ENCODE measurements around the gene ULK2.
"Not testable (repeated sequence)": the region's sequence is repeated elsewhere in the genome, so short reads cannot be mapped to it uniquely, and the experiment has no call there.

Gene ULK2

DNA sequence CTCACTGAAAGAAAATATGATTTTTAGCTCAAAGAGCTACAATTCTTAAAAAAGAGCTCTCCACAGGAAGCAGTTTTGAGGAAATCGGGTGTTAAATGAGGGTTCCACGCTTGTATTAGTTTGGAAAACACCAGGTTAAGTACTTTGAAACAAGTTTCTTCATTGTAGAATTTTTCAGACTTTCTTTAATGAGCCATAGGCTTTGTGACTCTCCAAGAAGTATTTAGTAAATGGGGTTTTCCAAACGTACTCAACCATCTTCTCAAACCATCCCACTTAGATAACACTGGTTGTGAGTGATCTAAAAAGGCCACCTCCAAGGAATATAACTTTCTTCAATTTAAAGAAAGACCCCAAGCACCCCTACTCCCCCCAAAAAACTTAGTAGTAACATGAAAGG is 2.7 kb downstream of the ULK2 start:
- no peak for DNase-seq (ENCODE audit: low spot score)

DNA sequence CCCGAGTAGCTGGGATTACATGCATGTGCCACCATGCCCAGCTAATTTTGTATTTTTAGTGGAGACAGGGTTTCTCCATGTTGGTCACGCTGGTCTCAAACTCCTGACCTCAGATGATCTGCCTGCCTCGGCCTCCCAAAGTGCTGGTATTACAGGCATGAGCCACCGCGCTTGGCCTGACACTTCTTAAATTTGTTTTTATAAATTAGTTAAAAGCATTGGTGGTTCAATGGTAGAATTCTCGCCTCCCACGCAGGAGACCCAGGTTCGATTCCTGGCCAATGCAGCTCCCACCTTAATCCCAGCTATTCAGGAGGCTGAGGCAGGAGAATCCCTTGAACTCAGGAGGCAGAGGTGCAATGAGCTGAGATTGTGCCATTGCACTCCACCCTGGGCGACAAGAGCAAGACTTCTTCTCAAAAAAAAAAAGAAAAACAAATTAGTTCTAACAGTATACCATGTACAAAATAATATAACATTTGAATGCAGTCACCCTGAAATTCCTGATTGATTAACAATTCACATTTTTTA is 7.0 kb downstream of the ULK2 start:
- DNase-seq (ENCODE audit: low spot score) = not testable (repeated sequence)

DNA sequence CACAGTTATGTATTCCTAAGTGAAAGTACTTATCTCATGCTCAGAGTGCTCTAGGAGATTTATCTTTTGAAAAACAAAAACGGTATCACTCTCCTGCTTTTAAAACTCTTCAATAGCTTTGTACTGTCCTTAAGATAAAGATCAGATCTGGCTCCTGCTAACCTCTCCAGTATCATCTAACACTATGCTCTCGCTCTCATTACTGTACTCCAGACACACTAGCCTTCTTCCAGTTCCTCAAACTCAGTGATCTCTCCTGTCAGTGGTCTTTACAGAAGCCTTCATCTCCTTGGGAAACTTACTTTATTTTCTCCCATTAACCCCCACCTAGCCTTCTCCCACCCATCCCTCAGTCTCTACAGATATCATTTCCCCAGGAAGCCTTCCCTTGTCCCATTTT is 10.1 kb downstream of the ULK2 start:
- DNase-seq (ENCODE audit: low spot score) = no peak

DNA sequence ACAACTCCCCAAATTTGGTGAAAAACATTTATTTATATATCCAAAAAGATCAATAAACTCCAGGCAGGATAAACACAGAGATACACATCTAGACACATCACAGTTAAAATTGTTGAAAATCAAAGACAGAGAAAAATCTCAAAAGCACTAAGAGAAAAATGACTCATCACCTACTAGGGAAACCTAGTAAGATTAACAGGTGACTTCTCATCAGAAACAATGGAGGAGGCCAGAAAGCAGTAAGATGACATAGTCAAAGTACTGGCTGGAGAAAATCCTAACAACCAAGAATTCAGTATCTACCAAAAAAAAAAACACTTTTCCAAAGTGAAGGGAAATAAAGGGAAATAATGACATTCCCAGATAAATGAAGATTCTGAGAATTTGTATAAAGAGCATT is 33.8 kb downstream of the ULK2 start:
- no peak for DNase-seq (ENCODE audit: low spot score)

DNA sequence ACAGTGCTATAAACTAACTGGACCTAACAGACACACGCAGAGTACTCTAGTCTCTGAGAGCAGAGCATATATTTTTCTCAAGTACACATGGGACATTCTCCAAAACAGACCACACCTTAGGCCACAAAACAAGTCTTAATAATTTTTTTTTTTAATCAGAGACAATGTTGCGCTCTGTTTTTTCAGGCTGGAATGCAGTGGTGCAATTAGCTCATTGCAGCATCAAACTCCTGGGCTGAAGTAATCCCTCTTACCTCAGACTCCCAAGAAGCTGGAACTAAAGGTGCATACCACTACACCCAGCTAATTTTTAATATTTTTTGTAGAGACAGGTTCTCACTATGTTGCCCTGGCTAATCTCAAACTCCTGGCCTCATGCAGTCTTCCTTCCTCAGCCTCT is 37.7 kb downstream of the ULK2 start:
- no peak for DNase-seq (ENCODE audit: low spot score)

DNA sequence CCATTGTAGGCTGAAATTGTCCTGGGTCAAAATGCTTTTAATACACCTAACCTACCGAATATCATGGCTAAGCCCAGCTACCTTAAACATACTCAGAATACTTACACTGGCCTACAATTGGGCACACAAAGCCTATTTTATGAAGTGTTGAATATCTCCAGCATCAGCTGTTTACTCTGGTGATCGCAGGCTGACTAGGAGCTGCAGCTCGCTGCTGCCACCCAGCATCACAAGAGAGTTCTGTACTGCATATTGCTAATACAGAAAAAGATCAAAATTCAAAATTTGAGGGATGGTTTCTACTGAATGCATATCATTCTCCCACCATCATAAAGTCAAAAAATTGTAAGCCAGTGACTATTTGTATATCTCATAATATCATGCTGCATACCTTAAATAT is 55.3 kb downstream of the ULK2 start:
- DNase-seq (ENCODE audit: low spot score) = peak; percentile 7

DNA sequence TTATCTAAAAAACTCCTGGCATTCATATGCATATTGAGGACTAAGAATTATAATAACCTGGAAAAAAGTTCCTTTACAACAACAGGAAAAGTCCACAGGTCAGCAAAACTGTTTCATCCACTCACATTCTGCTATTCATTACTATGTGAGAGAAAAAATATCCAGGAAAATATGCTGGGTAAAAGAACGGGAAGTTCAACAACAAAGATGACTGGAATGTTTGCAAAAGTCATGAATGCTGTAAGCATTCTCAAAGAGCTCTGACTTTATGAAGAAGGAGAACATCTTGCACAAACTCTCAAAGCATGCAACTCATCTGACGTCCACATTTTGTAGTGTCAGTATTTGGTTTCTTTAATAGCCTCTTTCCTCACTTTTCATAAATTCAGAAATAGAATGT is 62.7 kb downstream of the ULK2 start:
- no peak for DNase-seq (ENCODE audit: low spot score)

DNA sequence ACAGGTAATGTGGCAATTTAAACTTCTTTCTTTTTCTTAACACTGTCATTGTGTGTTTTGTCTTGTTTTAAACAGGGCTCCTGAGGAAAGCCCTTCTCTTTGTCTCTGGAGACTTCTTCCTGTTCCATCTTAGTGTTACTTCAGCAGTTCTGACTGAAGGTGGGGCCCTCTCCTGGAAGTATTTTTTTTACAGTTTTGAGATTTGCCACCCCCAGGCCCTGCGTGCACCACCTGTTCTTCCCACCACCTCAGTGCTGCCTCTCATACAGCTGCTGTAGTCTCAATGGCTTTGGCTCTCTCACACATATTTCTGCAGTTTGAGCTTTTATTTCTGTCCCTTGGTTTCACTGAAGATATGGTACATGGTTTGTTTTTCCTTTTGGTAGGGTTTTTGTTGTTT is 67.2 kb downstream of the ULK2 start:
- DNase-seq (ENCODE audit: low spot score) = peak; percentile 12

DNA sequence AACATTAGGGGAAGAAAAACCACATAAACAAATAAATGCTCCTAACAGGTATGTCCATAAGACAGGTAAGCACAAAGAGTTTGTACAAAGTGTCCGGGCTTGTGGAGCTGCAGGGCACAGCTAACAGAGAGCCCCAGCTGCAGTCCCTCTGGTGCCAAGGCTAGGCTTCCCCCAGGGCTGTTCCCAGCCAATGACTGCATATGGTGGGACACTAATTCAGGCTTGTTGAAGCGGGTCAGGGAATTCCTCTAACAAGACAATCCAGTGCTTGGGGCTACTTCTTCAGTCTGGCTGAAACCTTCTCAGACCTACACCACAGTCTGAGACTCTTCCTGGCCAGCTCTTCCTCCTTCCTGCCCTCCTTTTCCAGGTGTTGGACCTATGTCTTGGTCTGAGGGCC is 67.9 kb downstream of the ULK2 start:
- DNase-seq (ENCODE audit: low spot score) = no peak

DNA sequence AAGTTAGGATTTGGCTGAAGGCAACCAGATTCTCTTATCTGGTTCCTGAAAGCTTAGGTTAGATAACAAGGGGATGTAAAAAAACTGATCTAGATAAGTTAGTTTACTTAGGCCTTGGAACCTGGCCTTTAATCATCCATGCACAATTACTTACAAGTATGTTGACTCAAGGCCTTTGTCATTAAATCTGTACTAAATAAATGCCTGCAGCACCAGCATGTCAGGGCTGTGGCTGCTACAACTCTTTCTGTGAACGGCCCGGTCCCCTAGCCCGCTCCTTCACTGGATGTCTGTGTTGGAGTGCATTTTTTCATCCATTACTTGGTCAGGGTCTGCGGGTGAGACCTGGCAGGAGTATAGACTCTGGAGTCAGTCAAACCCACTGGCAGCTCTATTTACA is 71.3 kb downstream of the ULK2 start:
- DNase-seq (ENCODE audit: low spot score) = no peak

DNA sequence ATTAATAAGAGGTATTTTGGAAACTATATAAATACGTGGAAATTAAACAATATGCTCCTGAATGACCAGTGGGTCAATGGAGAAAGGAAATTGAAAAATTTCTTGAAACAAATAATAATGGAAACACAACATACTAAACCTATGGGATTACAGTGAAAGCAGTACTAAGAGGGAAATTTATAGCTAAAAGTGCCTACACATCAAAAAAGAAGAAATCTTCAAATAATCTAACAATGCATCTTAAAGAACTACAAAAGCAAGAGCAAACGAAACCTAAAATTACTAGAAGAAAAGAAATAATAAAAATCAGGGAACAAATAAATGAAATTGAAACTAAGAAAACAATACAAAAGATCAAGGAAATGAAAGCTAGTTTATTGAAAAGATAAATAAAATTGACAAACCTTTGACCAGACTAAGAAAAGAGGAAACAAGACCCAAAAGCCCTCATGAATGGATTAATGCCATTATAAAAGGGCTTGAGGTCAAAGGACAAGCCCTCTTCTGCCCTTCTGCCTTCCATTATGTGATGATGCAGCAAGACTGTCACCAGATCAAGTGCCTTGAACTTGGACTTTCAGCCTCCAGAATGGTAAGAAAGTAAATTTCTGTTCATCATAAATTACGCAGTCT is 75.7 kb downstream of the ULK2 start:
- no peak for DNase-seq (ENCODE audit: low spot score)

DNA sequence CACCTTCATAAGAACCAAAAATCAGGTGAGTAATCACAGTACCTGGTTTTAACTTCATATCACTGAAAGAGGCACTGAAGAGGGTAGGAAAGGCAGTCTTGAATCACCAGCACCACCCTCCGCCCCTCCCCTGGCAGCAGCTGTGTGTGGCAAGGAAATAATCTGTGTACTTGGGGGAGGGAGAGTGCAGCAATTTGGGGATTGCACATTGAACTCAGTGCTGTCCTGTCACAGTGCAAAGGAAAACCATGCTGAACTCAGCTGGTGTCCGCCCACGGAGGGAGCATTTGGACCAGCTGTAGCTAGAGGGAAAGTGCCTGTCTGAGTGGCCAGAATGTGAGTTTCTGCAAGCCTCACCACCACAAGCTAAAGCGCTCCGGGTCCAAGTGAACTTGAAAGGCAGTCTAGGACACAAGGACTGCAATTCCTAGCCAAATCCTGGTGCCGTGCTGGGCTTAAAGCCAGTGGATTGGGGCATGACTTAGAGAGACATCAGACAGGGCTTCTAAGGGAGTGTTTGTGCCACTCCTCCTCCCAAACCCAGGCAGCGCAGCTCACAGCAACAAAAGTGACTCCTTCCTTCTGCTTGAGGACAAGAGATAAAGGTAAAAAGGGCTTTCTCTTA is 79.9 kb downstream of the ULK2 start:
- DNase-seq (ENCODE audit: low spot score) = no peak

DNA sequence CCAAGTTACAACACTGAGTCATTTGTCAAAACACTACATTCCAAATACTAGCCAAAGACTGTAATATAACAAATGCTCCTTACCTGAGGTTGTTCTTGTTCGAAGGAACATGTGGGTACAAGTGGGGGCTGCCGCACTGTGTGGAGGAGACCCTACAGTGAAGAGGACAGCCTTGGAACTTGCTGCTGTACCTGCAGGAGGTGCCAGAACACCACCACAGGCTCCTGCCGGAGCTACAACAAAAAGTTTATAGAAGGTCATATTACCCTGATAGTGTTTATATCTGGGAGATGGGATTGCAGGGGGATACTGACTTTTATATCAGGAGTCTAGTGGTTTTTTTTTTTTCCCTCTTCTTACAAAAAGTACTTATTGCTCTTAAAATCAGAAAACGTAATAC is 81.9 kb downstream of the ULK2 start:
- no peak for DNase-seq (ENCODE audit: low spot score)

DNA sequence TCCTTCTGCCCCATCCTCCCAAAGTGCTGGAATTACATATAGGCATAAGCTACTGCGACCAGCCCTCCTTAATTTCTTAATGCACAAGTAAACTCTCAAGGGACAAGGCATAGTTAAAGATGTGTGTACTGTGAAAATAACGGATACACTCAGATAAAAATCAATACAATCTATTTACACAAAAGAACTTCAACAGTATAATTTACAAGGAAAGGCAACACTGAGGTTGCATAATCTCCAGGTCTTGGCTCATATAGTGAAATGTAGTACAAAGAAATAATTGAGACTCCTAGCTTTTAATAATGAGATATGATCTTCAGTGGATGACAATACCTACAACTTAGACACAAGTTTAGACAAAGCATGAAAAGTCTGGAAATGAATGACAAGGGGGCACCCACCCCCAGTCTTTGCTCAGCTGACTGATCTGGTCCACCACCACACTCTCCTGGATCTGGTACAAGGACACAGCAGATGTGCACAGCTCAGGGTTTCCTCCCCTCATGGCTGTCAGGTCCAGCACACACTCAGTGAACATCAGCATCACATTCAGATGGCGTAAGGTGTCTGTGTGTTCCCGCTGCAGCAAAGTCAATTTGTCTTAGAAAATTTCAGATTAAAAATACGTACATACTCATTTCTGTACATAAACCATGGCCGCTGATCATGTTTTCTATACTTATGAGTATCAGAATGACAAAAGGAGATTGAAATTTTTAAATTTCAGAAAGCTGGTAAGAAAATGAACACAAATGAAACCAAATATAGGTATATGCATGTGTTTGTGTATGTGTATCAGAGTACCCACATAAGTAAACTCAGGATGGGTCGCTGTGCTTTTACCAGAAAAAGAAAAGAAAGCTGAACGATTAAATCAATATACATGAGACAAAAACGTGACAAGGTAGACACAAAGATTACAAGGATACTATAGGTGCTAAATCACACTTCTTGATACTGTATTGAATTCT is 86.0 kb downstream of the ULK2 start:
- DNase-seq (ENCODE audit: low spot score) = no peak

DNA sequence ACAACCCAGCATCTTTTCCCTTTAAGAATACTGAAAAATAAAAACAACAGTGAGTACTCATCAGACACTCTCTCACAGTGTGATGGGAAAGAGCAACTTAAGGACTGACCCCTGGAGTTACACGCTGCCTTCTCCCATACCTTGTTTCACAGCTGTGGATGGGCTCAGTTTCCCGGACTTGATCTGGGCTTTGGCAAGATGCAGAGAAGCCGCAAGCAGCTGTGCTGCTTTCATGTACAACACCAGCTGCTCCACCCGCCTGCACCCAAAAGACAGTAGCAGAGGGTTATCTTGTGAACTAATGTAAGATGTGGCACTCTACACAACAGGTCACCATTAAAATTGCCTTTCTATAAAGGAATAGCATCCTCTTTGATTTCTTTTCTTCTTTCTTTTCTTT is 86.9 kb downstream of the ULK2 start:
- no peak for DNase-seq (ENCODE audit: low spot score)

DNA sequence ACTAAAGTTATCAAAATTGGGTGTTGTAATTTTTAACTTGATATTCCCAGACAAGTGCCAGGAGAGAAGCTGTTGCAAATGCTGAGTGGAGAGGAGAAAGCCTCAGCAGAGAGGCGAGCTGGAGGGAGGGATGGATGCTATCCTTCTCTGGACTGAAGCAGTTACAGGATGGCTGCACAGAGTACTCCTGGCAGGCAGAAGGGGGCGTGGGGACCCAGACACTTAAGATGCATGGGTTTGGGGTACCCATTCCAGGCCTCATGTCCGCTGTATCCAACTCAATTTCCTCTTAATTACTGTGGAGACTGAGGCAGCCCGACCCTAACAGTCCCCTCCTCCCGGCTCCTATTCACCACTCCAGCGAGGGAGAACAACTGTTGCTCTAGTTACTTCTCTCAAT is 94.2 kb downstream of the ULK2 start:
- DNase-seq (ENCODE audit: low spot score) = no peak

DNA sequence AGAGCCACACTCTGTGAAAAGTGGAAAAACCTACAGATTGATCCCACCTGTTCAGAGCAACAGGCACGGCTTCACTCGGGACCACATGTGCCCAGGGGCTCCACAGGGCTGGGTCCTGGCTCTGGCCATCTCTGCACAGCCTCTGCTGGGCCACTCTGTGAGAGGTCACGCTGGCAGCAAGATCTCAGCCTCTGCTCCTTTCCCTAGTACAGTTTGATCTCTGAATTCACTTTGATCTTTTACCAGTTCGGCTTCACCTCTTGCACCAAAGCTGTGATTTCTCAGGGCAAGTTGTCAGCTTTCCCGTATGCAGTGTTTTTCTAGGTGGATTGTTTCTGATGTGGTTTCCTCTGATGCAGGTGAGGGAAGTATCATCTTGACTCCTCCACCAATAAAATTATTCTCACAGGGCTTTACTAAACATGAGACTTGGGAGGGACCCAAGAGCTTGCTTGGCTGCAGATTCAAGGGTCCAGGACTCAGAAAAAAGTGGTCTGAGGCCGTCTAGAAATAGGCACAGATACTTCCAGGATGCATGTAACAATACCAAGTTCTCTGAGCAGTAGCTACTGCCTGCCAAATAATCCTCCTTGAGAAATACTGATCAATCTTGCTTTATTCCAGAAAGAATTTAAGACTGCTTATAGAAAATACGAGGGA is 95.6 kb downstream of the ULK2 start:
- no peak for DNase-seq (ENCODE audit: low spot score)

DNA sequence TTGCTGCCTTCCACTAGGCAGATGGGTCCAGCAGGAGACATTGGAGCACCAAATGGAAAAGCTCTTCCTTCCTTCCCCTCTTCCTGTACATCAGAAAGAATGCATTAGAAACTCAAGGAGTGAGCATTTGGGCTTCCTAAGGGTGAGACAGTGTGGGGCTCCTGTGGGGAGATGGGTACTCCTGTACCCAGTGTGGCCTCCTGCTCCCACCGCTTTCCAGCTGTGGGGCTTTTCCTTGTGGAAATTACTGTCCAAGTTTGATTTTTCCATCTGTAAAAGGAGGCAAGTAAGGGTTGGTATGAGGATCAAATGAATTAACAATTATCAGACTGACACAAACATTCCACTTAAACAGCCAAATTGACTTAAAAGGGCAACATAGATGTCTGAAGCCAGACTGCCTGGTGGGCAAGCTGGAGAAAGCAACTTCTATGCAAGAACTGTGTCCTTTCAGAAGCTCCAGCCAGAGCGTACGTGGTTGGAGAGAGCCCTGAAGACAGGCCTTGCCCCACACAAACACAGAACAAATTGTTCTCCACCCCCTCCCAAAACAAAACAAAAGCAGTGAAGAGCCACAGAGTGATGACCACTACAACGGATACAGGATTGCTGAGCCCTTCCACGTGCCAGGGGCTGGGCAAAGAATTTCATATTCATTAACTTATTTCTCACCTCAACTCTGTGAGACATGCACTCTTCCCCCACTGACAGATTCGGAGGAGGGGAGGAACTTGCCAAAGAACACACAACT is 96.6 kb downstream of the ULK2 start:
- DNase-seq (ENCODE audit: low spot score) = no peak

DNA sequence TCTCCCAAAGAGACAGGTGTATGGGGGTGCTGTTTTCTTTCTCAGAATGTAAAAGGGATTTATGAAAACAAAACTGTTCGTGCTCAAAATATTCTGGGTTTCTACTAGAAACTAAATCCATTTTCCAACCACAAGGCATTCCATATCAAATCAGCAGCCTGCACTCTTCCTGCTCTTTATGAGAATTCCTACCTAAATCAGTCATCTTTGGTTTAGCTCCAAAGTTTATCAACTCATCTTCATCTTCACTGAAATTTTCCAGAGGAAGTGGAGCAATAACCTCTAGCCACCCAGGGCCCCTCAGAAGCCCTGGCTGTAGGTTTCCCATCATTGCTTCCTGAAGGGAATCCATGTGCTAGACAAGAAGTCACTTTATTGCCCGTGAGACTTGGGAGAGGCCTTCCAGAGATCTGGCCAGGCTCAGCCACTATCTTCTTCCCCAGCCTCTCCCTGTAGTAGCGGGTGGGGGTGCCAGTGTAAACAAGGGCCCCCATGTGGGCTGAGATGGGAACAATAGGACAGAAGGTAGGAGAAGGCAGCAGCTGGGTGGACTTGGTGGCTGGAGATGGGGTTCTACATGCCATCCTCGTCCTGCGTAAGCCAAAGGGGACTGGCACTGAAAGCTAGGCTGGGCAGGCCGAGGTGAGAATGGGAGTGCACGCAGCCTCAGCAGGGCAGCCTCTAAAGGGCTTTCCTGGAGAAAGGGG is 97.6 kb downstream of the ULK2 start:
- DNase-seq (ENCODE audit: low spot score) = no peak

DNA sequence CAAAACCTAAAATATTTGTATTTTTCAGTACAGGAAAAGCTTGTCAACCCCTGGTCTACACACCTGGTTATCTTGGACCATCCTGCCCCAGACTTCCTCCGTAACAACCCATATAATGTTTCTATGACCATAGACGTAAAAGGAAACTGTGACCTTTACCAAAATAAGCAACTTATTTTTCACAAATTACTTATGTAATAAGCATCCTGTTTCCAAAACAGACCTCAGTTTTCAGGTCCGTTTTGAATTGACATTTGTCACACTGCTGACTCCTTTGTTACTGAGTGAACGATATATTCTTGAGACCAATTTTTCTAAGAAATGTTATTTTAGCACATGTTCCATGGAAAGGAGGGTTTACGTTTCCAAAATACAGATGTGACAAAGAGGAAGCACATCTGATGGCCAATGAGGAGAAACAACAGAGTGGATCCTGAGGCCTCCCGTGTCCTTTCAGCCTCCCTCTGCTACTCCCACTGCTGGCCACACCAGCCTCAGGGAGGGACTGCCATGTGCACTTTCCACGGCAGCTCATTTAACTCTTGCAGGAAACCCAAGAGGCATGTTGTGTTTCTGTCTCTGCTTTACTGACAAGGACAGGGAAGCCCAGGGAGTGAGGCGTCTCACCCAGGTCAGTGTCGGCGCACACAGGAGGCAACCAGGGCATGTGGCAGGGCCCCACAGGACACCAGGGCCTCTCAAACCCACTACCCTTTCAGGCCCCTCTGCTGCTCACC is 99.5 kb downstream of the ULK2 start:
- no peak for DNase-seq (ENCODE audit: low spot score)
